Gastrocnemius medialis (tissue), 4 donors: ENCODE results near the gene MPP2.

ENCODE experiments used
- CTCF ChIP-seq, 5 experiments: fragments of 450-650 bp in 3 of 5; fragments of 200-600 bp in 2 of 5; sonication (generic) in 2 of 5; IDR thresholded peaks in 4 of 5; conservative IDR thresholded peaks in 1 of 5; 1 replicate in 4 of 5; 2 replicates in 1 of 5; pipeline ENCODE4 v1.5.1; 2016 to 2019; ENCODE audit warnings: antibody characterized with exemption in 5 of 5, mild to moderate bottlenecking in 3 of 5, moderate library complexity in 3 of 5
- POLR2A ChIP-seq, 2 donors: fragments of 450-650 bp; IDR thresholded peaks; one replicate each; pipeline ENCODE4 v1.6.1; 2017; ENCODE audit warnings: antibody characterized with exemption in 2 of 2, mild to moderate bottlenecking in 2 of 2, moderate library complexity in 2 of 2

GRCh38 chr17:43956222-43956621 lies 48.9 kb upstream of the MPP2 start:
- TF ChIP-seq CTCF (IDR thresholded peaks at IDR 0.05 in 4 of 5, conservative IDR thresholded peaks at IDR 0.05 in 1 of 5) (no peak), POLR2A (IDR thresholded peaks at IDR 0.05) (no peak)
